Measurements from ENCODE around the gene HYAL1.

GRCh38 chr3:50297384-50297775, 6.0 kb downstream of the HYAL1 start:
- no peak for TF ChIP-seq ZNF70 (CRISPR knock-in tag; IDR thresholded peaks at IDR 0.05)
- TF ChIP-seq ARNTL (CRISPR knock-in tag; IDR thresholded peaks at IDR 0.05; ENCODE audit: borderline replicate concordance, low read depth), result no peak
- TF ChIP-seq ZNF565 (CRISPR knock-in tag; conservative IDR thresholded peaks at IDR 0.05; ENCODE audit: low read depth), result no peak
- no peak for TF ChIP-seq PATZ1 (CRISPR knock-in tag; IDR thresholded peaks at IDR 0.05; ENCODE audit: borderline replicate concordance)
- TF ChIP-seq RARB (CRISPR knock-in tag; IDR thresholded peaks at IDR 0.05), result no peak
- TF ChIP-seq ESRRG (CRISPR knock-in tag; IDR thresholded peaks at IDR 0.05), result no peak
- TF ChIP-seq ISL1 (CRISPR knock-in tag; IDR thresholded peaks at IDR 0.05), result no peak
- TF ChIP-seq ZNF8 (CRISPR knock-in tag; IDR thresholded peaks at IDR 0.05), result no peak
- no peak for TF ChIP-seq TOX (CRISPR knock-in tag; IDR thresholded peaks at IDR 0.05; ENCODE audit: borderline replicate concordance)
- no peak for TF ChIP-seq ZFP3 (CRISPR knock-in tag; IDR thresholded peaks at IDR 0.05)
- TF ChIP-seq OSR1 (CRISPR knock-in tag; IDR thresholded peaks at IDR 0.05), result no peak
